GM18507 (cell line): Measurements from ENCODE around the gene MICB.
"Not testable (repeated sequence)": the region's sequence is repeated elsewhere in the genome, so short reads cannot be mapped to it uniquely, and the experiment has no call there.

Experiments
- DNase-seq: peaks from one replicate; pipeline ENCODE4 v3.0.0; 2011; ENCODE audit warnings: low read depth; ENCODE audit not compliant: insufficient read length; ENCODE audit errors: extremely low spot score
- FAIRE-seq: peaks from 2 replicates; lab custom pipeline; 2011; peaks lifted over from hg19 to GRCh38; lab: Jason Lieb, UNC

MICB gene

DNA sequence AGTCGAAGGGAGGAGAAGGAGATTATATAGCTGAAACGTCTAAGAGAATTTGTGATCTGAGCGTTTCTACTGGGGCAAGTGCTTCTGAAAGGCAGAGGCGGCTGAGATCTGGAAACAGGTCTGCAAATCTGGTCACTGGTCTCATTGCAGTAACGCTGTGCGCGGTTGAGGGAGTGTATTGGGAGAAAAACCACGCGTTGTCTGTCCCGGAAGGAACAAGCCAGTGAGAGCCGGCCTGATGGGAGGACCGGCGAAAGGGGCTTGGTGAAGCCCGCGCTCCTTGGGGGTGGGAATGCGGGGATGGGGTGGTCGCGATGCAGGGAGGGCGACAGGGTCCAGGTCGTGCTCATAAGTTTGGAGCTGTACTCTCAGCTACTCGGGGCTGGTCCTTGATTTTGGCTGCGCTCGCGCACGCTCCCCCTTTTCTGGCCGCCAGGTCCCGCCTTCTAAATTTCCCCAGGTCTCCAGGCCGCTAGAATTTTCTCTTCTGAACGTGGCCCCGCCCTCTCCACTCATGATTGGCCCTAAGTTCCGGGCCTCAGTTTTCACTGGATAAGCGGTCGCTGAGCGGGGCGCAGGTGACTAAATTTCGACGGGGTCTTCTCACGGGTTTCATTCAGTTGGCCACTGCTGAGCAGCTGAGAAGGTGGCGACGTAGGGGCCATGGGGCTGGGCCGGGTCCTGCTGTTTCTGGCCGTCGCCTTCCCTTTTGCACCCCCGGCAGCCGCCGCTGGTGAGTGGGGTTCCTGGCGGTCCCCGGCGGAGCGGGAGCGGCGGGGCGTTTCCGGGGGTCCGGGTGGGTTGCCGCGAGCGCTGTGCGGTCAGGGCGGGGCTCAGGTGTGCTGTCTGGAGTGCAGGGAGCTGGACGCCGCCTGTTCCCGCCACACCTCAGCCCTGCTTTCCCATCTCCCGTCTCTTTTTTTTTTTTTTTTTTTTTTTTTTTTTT, at the start of gene MICB:
Gene MICB, plus strand, starts transcription at position 615 of the 946 bp plus-strand sequence. Its CDS starts 49 bp downstream, at position 664.
- DNase-seq (peak; percentile 47), FAIRE-seq (peak; percentile 83)

- FAIRE-seq: no peak
- DNase-seq: no peak
Measured at GRCh38 chr6:31450751-31451150, 47.2 kb upstream of the MICB start.

GRCh38 chr6:31452859-31453258, 45.1 kb upstream of the MICB start:
- FAIRE-seq: no peak
- no peak for DNase-seq

GRCh38 chr6:31453259-31453658, 44.7 kb upstream of the MICB start:
- no peak for DNase-seq
- FAIRE-seq: no peak

- DNase-seq, FAIRE-seq: not testable (repeated sequence)
Measured at GRCh38 chr6:31459864-31460263, 38.1 kb upstream of the MICB start.

GRCh38 chr6:31460361-31461025, 37.5 kb upstream of the MICB start:
- DNase-seq (no peak), FAIRE-seq (no peak)

- DNase-seq (no peak), FAIRE-seq (no peak)
Measured at GRCh38 chr6:31462026-31462963, 35.6 kb upstream of the MICB start.

DNA sequence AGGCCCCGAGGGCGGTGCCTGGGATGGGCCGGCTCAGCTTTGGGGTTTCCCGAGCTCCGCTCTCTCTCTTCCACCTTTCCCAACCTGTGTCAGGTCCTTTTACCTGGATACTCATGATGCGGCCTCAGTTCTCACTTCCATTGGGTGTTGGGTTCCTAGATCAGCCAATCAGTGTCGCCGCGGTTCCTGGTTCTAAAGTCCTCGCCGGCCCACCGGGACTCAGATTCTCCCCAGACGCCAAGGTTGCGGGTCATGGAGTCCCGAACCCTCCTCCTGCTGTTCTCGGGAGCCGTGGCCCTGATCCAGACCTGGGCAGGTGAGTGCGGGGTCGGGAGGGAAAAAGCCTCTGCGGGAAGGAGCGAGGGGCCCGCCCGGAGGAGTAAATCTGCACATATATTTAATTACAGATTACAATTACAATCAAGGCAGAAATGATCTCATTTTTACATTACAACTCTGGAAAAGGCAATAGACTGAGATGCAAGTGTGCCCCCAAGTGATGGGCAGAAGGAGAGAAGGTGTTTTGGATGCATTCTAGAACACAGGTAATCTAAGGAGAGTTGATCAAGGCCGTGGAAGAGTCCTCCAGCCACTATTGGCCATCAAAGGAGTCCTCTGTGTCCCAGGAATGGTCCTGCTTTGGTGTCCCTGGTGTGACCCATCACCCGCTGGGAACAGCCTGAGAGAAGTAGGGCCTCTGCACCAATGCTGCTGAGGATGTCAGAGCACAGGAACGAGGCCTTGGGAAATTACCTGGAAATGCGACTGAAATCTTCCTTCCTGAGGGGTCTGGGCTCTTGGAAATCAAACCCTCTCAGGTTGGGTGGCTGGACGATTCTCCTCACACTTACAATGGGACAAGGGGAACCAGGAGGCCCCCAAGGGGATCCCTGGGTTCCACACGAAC, 34.7 kb upstream of the MICB start:
- peak; percentile 87 for DNase-seq
- peak; percentile 98 for FAIRE-seq

GRCh38 chr6:31464252-31465184, 33.4 kb upstream of the MICB start:
- no peak for DNase-seq
- no peak for FAIRE-seq

DNA sequence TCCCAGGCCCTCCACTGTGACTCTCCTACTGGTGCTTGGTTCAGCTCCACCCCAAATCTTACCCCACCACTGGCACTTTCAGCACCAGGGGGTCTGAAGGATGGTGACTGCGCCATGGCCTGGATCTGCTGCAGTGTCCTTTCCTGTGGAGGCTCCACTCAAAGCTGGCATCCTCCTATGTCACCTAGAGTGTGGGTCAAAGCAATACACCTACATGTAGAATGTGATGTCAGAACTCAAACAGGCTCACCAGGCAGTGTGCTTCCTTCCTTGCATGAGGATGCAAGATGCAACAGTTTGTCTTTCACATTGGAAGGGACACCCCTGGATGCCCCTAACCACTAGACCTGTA, 32.8 kb upstream of the MICB start:
- DNase-seq: no peak
- no peak for FAIRE-seq

- no peak for FAIRE-seq
Measured at GRCh38 chr6:31465718-31466117, 32.2 kb upstream of the MICB start.

GRCh38 chr6:31466466-31466865, 31.5 kb upstream of the MICB start:
- DNase-seq (no peak), FAIRE-seq (no peak)

More at GRCh38 chr6:31465718-31466117, 32.2 kb upstream of the MICB start:
- DNase-seq: no peak

DNA sequence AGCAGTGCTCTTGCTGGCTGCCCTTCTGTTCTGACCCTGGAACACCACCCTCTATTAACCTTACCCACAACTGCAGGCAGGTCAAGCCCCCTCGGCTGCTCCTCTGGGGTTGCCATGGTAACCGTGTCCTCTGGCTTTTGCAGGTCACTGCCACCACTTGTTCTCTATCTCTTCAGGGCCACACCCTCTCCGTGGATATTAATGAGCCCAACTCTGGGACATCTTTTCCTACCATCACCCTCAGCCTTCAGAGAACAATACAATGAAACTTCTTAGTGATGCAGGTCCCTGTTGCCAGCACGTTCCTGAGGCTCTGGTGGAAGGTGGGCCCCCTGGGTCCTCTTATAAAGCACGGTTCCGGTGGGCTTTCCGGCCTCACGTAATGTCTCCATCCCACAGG, 30.8 kb upstream of the MICB start:
- FAIRE-seq (no peak), DNase-seq (no peak)

- FAIRE-seq: no peak
Measured at GRCh38 chr6:31468311-31468710, 29.6 kb upstream of the MICB start.

GRCh38 chr6:31470801-31471200, 27.1 kb upstream of the MICB start:
- FAIRE-seq (no peak), DNase-seq (no peak)

More at GRCh38 chr6:31468311-31468710, 29.6 kb upstream of the MICB start:
- DNase-seq: no peak

GRCh38 chr6:31471711-31472110, 26.2 kb upstream of the MICB start:
- FAIRE-seq (no peak), DNase-seq (no peak)

- DNase-seq: no peak
- FAIRE-seq: no peak
Measured at GRCh38 chr6:31472259-31472658, 25.7 kb upstream of the MICB start.

DNA sequence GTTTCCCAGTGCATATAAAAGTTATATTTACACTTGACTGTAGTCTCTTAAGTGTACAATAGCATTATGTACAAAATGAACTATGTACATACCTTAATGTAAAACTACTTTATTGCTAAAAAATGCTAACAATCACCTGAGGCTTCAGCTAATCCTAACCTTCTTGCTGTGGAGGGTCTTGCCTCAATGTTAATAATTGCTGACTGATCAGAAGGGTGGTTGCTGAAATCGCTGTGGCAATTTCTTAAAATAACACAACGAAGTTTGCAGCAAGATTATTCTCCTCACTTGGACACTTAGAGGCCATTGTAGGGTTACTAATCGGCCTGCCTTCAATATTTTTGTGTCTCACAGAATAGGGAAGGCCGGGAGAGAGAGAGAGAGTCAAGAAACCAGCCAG, 24.7 kb upstream of the MICB start:
- FAIRE-seq: no peak
- DNase-seq: no peak
